HG03045 (cell line): ENCODE measurements around the gene PATE3.

Experiments used
- ATAC-seq: cut with Tn5 transposase; IDR thresholded peaks from one replicate; pipeline ENCODE4 v1.9.1; 2021; ENCODE audit warnings: mild to moderate bottlenecking, moderate library complexity; ENCODE audit not compliant: unreplicated experiment

Gene PATE3

GRCh38 chr11:125787827-125788226 is at the start of gene PATE3:
TSS of gene PATE3 (plus strand) at chr11:125788127. CDS start at chr11:125788152, 25 bp downstream.
- ATAC-seq, result no peak

DNA sequence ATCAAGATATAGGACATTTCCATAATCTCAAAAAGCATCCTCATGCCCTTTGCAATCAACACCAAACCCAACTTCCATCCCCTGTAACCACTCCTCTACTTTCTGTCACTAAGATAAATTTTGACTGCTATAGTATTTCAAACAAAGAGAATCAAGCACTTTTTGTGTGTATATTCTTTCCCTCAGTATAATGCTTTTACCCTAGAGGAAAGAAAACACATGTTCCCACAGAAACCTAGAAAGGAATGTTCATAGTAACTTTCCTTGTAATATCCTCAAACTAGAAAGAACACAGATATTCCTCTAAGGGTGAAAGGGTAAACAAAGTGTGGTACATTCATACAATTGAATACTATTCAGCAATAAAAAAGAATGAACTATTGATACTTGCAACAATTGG is 47.3 kb upstream of the PATE3 start:
- ATAC-seq, result no peak

GRCh38 chr11:125743681-125744080 is 44.2 kb upstream of the PATE3 start:
- no peak for ATAC-seq

DNA sequence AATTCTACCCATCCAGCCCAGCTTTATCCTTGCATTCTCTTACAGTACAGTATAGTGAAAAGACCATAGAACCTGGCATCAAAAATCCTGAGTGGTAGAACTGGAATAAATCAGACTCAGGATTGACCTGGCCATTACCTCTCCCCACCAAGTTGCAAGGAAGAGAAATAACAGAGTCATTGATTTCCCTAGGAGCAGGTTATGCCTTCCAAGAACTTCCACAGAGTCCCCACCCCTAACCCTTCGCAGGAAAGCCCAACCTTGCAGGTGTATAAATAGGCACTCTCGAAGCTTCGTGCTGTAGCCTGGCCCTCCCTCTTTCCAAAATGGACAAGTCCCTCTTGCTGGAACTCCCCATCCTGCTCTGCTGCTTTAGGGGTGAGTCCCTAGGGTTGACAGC is 41.9 kb upstream of the PATE3 start, which contains the start of gene PATE1:
Gene PATE1, plus strand, starts transcription at position 301 of the 400 bp plus-strand sequence. Its CDS starts 26 bp downstream, at position 327.
- ATAC-seq, result no peak

DNA sequence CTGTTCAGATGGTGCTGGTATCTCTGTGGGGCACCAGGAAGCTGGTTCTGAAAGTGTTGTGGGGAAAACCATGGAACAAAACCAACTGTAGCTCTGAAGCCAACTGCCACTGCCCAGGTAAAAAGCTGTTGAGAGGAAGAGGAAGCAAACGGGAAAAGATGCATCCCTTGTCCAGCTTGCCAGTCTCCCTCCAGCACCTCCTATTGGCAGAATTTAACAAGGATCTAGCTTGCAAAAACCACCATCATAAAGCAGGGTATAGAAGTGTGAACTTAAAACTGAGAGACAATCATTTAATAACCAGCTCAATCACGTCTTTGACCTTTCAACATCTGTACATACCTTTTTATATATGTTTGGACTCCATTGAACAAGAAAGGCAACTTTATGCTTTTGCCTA is 37.3 kb upstream of the PATE3 start:
- no peak for ATAC-seq

DNA sequence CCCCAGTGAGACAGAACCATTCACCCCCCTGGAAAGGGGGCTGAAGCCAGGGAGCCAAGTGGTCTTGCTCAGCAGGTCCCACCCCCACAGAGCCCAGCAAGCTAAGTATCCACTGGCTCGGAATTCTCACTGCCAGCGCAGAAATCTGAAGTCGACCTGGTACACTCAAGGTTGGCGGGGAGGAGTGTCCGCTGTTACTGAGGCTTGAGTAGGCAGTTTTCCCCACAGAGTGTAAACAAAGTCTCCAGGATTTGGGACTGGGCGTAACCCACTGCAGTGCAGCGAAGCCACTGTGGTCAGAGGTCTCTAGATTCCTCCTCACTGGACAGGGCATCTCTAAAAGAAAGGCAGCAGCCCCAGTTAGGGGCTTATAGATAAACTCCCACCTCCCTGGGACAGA is 31.9 kb upstream of the PATE3 start:
- ATAC-seq, result no peak

DNA sequence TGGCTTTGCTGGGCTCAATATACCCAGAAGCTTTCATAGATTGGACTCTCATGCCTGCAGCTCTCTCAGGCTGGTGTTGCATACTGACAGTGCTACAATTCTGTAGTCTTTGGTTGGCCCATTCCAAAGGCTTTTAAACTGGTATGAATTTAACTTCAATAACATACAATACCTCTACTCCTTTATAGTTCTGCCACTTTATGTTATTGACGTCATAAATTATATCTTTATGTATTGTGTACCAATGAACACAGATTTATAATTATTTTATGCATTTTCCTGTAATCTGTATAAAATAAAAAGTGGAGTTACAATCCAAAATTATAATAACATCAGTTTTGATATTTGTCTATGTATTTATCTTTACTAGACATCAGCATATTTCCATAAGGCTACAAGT is 25.5 kb upstream of the PATE3 start:
- no peak for ATAC-seq

GRCh38 chr11:125763483-125763882 is 24.4 kb upstream of the PATE3 start:
- no peak for ATAC-seq

DNA sequence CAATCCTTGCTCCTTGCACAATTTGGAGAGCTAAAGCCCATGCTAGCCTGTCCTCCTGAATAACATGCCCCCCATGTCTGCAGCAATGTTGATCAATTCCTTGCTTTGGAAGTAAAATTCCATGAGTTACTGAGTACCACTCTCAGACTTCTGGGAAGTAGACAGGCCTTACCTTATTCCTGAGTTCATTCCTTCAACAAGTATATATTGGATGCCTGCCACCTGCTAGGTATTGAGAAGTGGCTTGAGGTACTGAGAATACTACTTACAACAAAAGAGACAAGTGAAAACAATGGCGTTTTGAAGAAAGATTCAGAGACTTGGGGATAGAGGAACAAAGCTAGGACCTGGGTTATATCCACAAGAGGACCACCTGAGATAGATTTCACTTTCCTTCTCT is 21.7 kb upstream of the PATE3 start:
- no peak for ATAC-seq

GRCh38 chr11:125768336-125769046 is 19.4 kb upstream of the PATE3 start:
- no peak for ATAC-seq

DNA sequence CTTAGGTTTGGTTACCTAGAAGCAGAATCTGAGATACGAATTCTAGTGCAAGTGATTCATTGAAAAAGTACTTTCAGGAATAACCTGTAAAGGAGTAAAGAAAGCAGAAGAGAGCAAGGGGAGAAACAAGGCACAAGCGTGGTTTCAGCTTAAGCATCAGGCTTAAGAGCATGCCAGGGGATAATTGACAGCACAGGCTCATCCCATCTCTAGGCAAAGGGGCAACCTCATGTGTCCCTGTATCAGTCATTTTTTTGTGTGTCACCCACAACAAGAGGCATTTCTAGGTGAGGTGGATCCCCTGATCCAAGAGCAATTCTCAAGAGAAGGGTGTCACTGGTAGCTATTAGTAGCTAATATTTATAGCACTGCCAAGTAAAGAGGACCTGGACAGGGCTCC is 17.3 kb upstream of the PATE3 start:
- ATAC-seq, result no peak

DNA sequence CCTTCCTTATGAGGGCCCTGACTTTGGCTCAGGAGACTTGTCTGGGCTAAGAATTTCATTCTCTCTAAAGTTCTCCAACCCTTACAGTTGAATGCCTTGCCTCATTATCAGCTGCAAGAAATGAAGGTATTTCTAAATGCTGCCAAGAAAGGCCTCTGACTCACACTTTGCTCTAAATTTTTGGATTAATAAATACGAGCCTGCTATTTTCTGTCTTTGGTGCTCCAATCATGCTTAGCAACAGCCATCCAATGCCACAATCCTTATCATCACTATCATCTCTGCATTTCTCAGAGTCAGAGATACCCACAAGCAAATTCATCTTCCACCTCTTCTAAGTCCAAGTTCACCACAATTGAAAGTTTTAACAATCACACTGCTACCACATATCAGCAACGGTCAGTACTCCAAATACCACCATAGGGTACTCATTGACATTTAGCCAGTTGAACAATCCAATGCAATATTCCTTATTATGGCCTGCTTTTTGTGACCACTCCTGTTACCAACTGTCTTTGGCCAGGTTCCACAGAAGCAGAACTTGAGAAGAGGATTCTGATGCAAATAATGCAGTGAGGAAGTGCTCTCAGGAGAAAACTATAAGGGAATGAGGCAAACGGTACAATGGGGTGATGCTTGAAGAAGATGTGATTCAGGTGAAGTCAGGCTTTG is 15.0 kb upstream of the PATE3 start:
- no peak for ATAC-seq

DNA sequence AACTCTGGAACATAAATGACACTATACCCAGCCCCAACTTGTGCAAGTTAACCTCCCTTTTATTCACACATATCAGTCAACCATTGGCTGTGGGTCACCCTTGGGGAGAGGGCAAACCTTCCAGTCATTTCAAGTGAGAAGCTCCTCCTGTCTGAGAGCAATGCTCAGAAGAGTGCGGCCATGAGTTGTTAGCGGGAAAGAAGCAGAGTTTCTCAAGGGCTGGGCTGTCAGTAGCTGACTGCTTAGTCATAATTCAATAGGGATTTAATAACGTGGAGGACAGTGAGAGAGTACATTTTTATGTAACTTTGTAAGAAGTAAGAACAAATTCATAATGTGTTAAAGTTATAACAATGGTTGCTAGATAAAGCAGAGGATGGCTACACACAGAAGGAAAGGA is 14.4 kb upstream of the PATE3 start:
- no peak for ATAC-seq

GRCh38 chr11:125777309-125777708 is 10.6 kb upstream of the PATE3 start:
- ATAC-seq, result no peak

DNA sequence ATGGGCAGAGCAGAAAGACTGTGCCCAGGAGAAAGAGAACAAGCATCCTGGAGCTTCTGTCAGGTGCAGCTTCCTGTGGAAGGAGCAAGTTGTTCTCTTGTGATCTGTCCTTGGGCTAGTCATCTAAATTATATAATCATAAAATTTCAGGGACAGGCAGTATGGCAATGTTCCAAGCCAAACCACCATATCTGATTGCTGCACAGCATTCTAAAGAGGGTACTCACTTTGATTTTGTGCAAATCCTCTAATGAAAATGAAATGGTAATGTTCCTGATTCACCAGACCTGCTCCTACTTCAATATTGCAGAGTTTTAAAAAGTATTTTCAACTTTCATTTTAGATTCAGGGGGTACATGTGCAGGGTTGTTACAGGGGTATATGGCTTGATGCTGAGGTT is 9.2 kb upstream of the PATE3 start, which contains the start of gene PATE2:
Gene PATE2, minus strand, starts transcription at position 101 of the 400 bp plus-strand sequence. Its CDS starts 55 bp downstream, at position 46.
- ATAC-seq, result no peak

- no peak for ATAC-seq
Observed at GRCh38 chr11:125784678-125785077, 3.2 kb upstream of the PATE3 start.

GRCh38 chr11:125790825-125791224 is 2.9 kb downstream of the PATE3 start:
- no peak for ATAC-seq

- no peak for ATAC-seq
Observed at GRCh38 chr11:125797641-125798040, 9.7 kb downstream of the PATE3 start.

GRCh38 chr11:125799808-125800207 is 11.9 kb downstream of the PATE3 start:
- no peak for ATAC-seq

DNA sequence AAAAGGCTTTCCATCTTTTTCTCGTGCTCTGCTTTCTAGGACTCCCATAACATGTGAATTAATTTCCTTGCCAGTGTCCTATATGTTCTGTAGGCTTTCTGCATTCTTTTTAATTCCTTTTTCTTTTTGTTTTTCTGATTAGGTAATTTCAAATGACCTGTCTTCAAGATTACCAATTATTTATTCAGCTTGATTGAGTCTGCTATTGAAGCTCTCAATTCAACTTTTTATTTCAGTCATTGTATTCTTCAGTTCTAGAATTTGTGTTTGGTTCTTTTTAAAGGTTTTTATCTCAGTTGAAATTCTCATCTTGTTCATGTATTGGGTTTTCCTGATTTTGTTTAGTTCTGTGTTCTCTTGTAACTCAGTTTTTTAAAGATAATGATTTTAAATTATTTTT is 14.5 kb downstream of the PATE3 start:
- no peak for ATAC-seq

DNA sequence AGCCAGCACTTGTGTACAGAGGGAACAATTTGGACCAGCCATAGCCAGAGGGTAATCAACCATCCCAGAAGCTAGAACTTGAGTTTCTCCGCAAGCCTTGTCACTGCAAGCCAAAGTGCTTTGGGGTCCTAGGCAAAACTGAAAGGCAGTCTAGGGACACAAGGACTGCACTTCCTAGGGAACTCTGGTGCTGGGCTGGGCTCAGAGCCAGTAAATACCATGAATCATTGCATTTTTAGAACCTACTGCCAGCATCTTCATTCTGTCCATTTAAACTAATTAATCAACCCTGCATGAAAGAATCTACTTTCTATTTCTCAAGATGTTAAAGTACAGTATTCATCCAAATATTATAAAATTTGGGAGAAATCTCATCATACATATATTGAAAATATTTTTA is 20.0 kb downstream of the PATE3 start:
- ATAC-seq, result no peak

DNA sequence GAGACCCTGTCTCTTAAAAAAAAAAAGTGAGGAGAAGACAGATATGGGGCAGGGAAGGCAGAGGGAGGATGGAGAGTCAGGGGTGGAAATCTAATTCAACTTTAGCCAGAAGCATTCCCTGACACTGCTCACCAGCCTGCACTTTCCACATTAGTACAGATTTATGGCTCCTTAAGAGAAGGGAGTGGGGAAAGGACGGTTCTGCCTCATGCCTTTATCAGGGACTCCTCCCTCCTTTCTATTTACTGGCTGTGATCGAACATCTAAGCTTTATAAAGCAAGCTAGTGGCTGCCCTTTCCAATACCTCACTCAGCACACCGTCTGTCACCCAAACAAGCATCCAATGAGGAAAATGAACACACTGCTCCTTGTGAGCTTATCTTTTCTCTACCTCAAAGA is 45.1 kb downstream of the PATE3 start, which contains the start of gene PATE4:
Gene PATE4, plus strand, starts transcription at position 301 of the 400 bp plus-strand sequence. Its CDS starts 44 bp downstream, at position 345.
- ATAC-seq, result no peak
